OCI-LY1 (cell line): ENCODE data around the gene LIPG.

Experiments
- H2AFZ ChIP-seq: fragments of 200-600 bp; sonication (generic), shearing (Covaris generic); 2 replicates; pipeline ENCODE4 v1.6.0; 2014; ENCODE audit warnings: antibody characterized with exemption, mild to moderate bottlenecking, low read length
- H3F3A ChIP-seq: fragments of 200-600 bp; sonication (generic), shearing (Covaris generic); 2 replicates; pipeline ENCODE4 v1.6.0; 2014; ENCODE audit warnings: mild to moderate bottlenecking, antibody characterized with exemption, low read length, moderate library complexity; ENCODE audit not compliant: insufficient read depth
- H3K27ac ChIP-seq: fragments of 200-600 bp; sonication (generic); 2 replicates; pipeline ENCODE4 v1.5.1; 2014; ENCODE audit warnings: low read length, mixed run types, mild to moderate bottlenecking, low read depth; ENCODE audit not compliant: poor library complexity, severe bottlenecking
- H3K27me3 ChIP-seq: fragments of 200-600 bp; sonication (generic); 2 replicates; pipeline ENCODE4 v1.6.0; 2014; ENCODE audit warnings: antibody characterized with exemption, mild to moderate bottlenecking, low read length, moderate library complexity; ENCODE audit not compliant: insufficient read depth
- H3K36me3 ChIP-seq: fragments of 200-600 bp; sonication (generic); 2 replicates; pipeline ENCODE4 v1.6.1; 2014; ENCODE audit warnings: mild to moderate bottlenecking, antibody characterized with exemption, low read length, moderate library complexity, mixed read lengths; ENCODE audit not compliant: insufficient read depth
- H3K4me1 ChIP-seq: fragments of 200-600 bp; sonication (generic); 2 replicates; pipeline ENCODE4 v1.5.1; 2014; ENCODE audit warnings: mild to moderate bottlenecking, low read length, moderate library complexity; ENCODE audit not compliant: insufficient read depth, severe bottlenecking
- H3K4me2 ChIP-seq: fragments of 200-600 bp; sonication (generic), shearing (Covaris generic); 2 replicates; pipeline ENCODE4 v1.6.1; 2014; ENCODE audit warnings: low read length
- H3K4me3 ChIP-seq: fragments of 200-600 bp; sonication (generic); 2 replicates; pipeline ENCODE4 v1.5.1; 2014; ENCODE audit warnings: low read length, low read depth, mild to moderate bottlenecking, mixed read lengths; ENCODE audit not compliant: poor library complexity, severe bottlenecking
- H3K79me2 ChIP-seq: fragments of 200-600 bp; shearing (Covaris generic); 2 replicates; pipeline ENCODE4 v1.6.1; 2016; ENCODE audit warnings: mixed run types, low read length, mixed read lengths; ENCODE audit not compliant: insufficient read depth
- H3K9ac ChIP-seq: fragments of 200-600 bp; sonication (generic), shearing (Covaris generic); 2 replicates; pipeline ENCODE4 v1.6.1; 2014; ENCODE audit warnings: mild to moderate bottlenecking, low read length, mixed read lengths
- H3K9me2 ChIP-seq: fragments of 200-600 bp; sonication (generic), shearing (Covaris generic); 2 replicates; pipeline ENCODE4 v1.6.1; 2014; ENCODE audit warnings: low read depth, mild to moderate bottlenecking, low read length, mixed read lengths
- H3K9me3 ChIP-seq: fragments of 200-600 bp; shearing (Covaris generic); 2 replicates; pipeline ENCODE4 v1.6.1; 2014; ENCODE audit warnings: low read length, mixed read lengths
- H4K20me1 ChIP-seq: fragments of 200-600 bp; sonication (generic), shearing (Covaris generic); 2 replicates; pipeline ENCODE4 v1.6.0; 2016; ENCODE audit warnings: mild to moderate bottlenecking, low read length; ENCODE audit not compliant: insufficient read depth
- EZH2 ChIP-seq: fragments of 200-600 bp; sonication (generic), shearing (Covaris generic); IDR thresholded peaks from 2 replicates; pipeline ENCODE4 v1.8.0; 2017; ENCODE audit warnings: borderline replicate concordance, mixed run types, mild to moderate bottlenecking, antibody characterized with exemption, low read length, moderate library complexity, mixed read lengths
- TF ChIP-seq, protein P1 (sequence below): fragments of 200-600 bp; sonication (generic), shearing (Covaris generic); IDR thresholded peaks from 2 replicates; pipeline ENCODE4 v1.5.1; 2017; ENCODE audit warnings: mild to moderate bottlenecking, antibody characterized with exemption, low read length, moderate library complexity, mixed read lengths

Gene LIPG

DNA sequence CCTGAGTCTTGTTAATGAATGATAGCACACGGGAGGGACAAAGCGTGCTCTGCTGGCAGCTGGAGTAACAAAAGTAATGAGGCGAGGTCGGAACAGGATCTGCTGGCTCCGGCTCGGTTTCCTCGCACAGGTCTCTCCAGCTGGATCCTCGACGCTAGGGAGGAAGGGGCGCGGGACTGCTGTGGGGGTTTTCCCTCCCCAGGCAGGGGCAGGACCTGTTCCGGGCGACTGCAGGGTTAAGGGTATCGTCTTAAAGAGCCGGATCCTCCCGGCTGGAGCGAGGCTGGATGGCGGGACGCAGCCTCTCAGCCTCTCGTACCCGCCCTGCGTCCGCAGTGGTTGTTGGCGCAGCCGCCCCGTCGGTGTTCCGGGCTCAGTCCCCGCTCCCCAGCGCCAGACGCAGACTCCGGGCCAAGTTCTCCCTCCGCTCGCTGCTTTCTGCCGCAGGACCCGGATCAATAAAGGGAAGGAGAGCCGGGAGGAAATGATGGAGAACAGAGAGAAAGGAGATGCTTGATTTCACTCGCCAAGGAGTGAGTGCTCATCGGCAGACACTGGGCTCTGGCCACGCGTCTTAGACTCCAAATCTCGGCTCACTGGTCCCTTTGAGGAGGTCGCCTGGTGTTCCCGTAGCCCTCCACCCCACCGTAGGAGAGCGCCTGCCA is 1.1 kb upstream of the LIPG start:
- Histone ChIP-seq H2AFZ (no peak overlapping the region), H3K79me2 (peaks cover 22% of the 10 kb centered on the region), H3K9me2 (no peaks in the 10 kb centered on the region), H3K9me3 (no peaks in the 10 kb centered on the region), H3K9ac (peak overlapping the region; percentile 78), H3K27ac (no peak overlapping the region), H3K4me2 (peak overlapping the region; percentile 92), H3F3A (no peaks in the 10 kb centered on the region; the same call in 1 of the 2 replicates), H4K20me1 (no peaks in the 10 kb centered on the region), H3K36me3 (peaks cover 8% of the 10 kb centered on the region), H3K4me1 (peaks cover 43% of the 10 kb centered on the region), H3K27me3 (peaks cover 5% of the 10 kb centered on the region; the same call in 1 of the 2 replicates), H3K4me3 (peak overlapping the region; percentile 84)
- TF ChIP-seq, protein P1, sequence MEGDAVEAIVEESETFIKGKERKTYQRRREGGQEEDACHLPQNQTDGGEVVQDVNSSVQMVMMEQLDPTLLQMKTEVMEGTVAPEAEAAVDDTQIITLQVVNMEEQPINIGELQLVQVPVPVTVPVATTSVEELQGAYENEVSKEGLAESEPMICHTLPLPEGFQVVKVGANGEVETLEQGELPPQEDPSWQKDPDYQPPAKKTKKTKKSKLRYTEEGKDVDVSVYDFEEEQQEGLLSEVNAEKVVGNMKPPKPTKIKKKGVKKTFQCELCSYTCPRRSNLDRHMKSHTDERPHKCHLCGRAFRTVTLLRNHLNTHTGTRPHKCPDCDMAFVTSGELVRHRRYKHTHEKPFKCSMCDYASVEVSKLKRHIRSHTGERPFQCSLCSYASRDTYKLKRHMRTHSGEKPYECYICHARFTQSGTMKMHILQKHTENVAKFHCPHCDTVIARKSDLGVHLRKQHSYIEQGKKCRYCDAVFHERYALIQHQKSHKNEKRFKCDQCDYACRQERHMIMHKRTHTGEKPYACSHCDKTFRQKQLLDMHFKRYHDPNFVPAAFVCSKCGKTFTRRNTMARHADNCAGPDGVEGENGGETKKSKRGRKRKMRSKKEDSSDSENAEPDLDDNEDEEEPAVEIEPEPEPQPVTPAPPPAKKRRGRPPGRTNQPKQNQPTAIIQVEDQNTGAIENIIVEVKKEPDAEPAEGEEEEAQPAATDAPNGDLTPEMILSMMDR: no peak
- no peak for TF ChIP-seq EZH2

DNA sequence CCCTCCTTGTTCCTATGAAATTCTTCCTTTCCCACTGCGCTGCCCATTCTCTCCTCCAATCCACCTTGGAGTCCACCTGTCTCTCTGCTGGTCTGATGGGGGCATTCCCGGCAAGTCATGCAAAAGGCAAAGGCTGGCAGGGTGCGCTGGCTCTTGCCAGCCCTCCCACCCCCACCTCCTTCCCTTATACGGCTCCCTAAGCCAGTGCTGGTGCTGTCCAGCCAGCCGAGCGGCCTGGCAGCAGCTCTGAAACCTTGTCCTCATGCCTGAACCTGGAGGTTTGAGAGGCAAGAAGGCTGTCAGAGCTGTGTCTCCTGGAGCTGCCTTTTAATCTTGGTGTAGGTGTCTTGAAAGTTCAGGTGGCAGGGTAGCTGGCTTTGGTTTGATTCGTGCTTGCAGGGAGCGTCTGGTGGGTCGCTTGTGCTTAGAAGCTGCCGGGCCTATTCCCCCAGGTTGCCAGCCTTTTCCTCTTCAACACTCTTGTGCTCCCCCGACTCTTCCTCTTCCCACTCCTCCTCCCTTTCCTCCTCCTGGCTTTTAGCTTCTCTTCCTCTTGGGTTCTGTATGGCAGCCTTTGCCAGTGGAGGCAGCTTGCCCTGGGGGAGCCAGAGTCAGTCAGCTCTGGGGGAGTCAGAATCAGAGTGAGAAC is 748 bp downstream of the LIPG start:
- Histone ChIP-seq H3K4me3 (peak overlapping the region; percentile 84), H3K9me2 (no peaks in the 10 kb centered on the region), H3K27me3 (0 out of 2 replicates have a peak, but pooled peaks cover 5% of the 10 kb centered on the region), H3K4me2 (peak overlapping the region; percentile 92), H4K20me1 (no peaks in the 10 kb centered on the region), H2AFZ (no peak overlapping the region), H3F3A (no peaks in the 10 kb centered on the region; the same call in 1 of the 2 replicates), H3K9me3 (no peaks in the 10 kb centered on the region), H3K36me3 (peaks cover 26% of the 10 kb centered on the region), H3K9ac (peak overlapping the region; percentile 74), H3K4me1 (peaks cover 43% of the 10 kb centered on the region), H3K79me2 (peaks cover 22% of the 10 kb centered on the region), H3K27ac (peak overlapping the region; percentile 63)
- TF ChIP-seq, protein P1: no peak
- no peak for TF ChIP-seq EZH2

DNA sequence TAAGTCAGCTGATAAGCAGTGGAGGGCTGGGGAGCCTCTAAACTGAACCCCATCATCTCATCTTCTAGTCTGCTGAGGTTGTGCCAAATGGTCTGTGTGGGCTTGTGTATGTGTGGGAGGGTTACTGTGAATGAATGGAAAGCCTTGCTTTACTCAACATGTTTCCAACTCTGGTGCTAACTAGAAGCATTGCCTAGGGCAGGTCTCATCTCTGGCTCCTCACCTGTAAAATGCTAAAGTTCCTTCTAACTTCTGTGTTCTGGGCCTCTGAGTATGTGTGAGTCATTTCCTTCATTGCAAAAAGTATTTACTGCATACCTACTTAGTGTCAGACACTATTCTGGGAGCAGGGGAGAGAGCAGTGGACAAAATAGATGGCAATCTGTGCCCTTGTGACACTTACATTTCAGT is 1.3 kb downstream of the LIPG start:
- H3K9me3 ChIP-seq: no peaks in the 10 kb centered on the region
- 0 out of 2 replicates have a peak, but pooled peaks cover 5% of the 10 kb centered on the region for H3K27me3 ChIP-seq
- peaks cover 22% of the 10 kb centered on the region for H3K79me2 ChIP-seq
- peak overlapping the region; percentile 74 for H3K9ac ChIP-seq
- peak overlapping the region; percentile 63 for H3K27ac ChIP-seq
- H3K4me1 ChIP-seq: peaks cover 43% of the 10 kb centered on the region
- H3F3A ChIP-seq: no peaks in the 10 kb centered on the region; the same call in 1 of the 2 replicates
- peaks cover 31% of the 10 kb centered on the region for H3K36me3 ChIP-seq
- H3K4me2 ChIP-seq: peak overlapping the region; percentile 92
- no peak overlapping the region for H2AFZ ChIP-seq
- no peaks in the 10 kb centered on the region for H3K9me2 ChIP-seq
- TF ChIP-seq EZH2: no peak
- TF ChIP-seq, protein P1: no peak
- peak overlapping the region; percentile 84 for H3K4me3 ChIP-seq
- no peaks in the 10 kb centered on the region for H4K20me1 ChIP-seq
